GM12872 (cell line): ENCODE results near the gene CD8B.

ENCODE experiments used
- CTCF ChIP-seq: IDR thresholded peaks from 3 replicates; pipeline ENCODE4 v1.5.1; 2011; ENCODE audit warnings: low read depth, mild to moderate bottlenecking, low read length, moderate library complexity; ENCODE audit not compliant: insufficient read depth

The CD8B gene

GRCh38 chr2:86794861-86795260 is 66.8 kb downstream of the CD8B start:
- no peak for TF ChIP-seq CTCF

- no peak for TF ChIP-seq CTCF
Measured at GRCh38 chr2:86793752-86794151, 67.9 kb downstream of the CD8B start.

GRCh38 chr2:86791573-86791972 is 70.1 kb downstream of the CD8B start:
- TF ChIP-seq CTCF: no peak

- TF ChIP-seq CTCF: no peak
Measured at GRCh38 chr2:86790676-86791572, 70.8 kb downstream of the CD8B start, which contains the start of gene CD8A. TSS of gene CD8A (minus strand) at chr2:86790913. CDS start at chr2:86790825, 88 bp downstream.

- no peak for TF ChIP-seq CTCF
Measured at GRCh38 chr2:86790134-86790675, 71.5 kb downstream of the CD8B start.

GRCh38 chr2:86789687-86790133 is 72.0 kb downstream of the CD8B start:
- no peak for TF ChIP-seq CTCF

GRCh38 chr2:86788881-86789686 is 72.6 kb downstream of the CD8B start:
- no peak for TF ChIP-seq CTCF
